ENCODE data around the gene SGMS1.

GRCh38 chr10:50531388-50532077, 92.2 kb downstream of the SGMS1 start:
- TF ChIP-seq, protein P1, sequence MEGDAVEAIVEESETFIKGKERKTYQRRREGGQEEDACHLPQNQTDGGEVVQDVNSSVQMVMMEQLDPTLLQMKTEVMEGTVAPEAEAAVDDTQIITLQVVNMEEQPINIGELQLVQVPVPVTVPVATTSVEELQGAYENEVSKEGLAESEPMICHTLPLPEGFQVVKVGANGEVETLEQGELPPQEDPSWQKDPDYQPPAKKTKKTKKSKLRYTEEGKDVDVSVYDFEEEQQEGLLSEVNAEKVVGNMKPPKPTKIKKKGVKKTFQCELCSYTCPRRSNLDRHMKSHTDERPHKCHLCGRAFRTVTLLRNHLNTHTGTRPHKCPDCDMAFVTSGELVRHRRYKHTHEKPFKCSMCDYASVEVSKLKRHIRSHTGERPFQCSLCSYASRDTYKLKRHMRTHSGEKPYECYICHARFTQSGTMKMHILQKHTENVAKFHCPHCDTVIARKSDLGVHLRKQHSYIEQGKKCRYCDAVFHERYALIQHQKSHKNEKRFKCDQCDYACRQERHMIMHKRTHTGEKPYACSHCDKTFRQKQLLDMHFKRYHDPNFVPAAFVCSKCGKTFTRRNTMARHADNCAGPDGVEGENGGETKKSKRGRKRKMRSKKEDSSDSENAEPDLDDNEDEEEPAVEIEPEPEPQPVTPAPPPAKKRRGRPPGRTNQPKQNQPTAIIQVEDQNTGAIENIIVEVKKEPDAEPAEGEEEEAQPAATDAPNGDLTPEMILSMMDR (IDR thresholded peaks at IDR 0.05), result no peak
- no peak for TF ChIP-seq POLR2A (IDR thresholded peaks at IDR 0.05)
